MM.1S (cell line): Measurements from ENCODE around the gene UBE2E2.

Experiments used
- DNase-seq: peaks from one replicate; pipeline ENCODE4 v3.0.0-alpha.2; 2015
- H2AFZ ChIP-seq: fragments of 300-600 bp; sonication (generic); 2 replicates; pipeline ENCODE4 v1.6.0; 2016; ENCODE audit warnings: antibody characterized with exemption, low read length
- H3F3A ChIP-seq: fragments of 300-600 bp; sonication (generic); 2 replicates; pipeline ENCODE4 v1.6.1; 2016; ENCODE audit warnings: mild to moderate bottlenecking, antibody characterized with exemption, low read length, moderate library complexity, mixed read lengths; ENCODE audit not compliant: insufficient read depth
- H3K27ac ChIP-seq: fragments of 300-600 bp; sonication (generic); 2 replicates; pipeline ENCODE4 v1.5.1; 2016; ENCODE audit warnings: mild to moderate bottlenecking, low read length
- H3K27me3 ChIP-seq: fragments of 300-600 bp; sonication (generic); replicated peaks from 2 replicates; pipeline ENCODE4 v1.6.0; 2016; ENCODE audit warnings: low read length; ENCODE audit not compliant: insufficient read depth
- H3K36me3 ChIP-seq: fragments of 300-600 bp; sonication (generic); replicated peaks from 2 replicates; pipeline ENCODE4 v1.6.1; 2016; ENCODE audit warnings: mild to moderate bottlenecking, low read length, mixed read lengths; ENCODE audit not compliant: insufficient read depth
- H3K4me1 ChIP-seq: fragments of 300-600 bp; sonication (generic); 2 replicates; pipeline ENCODE4 v1.6.1; 2016; ENCODE audit warnings: low read length, mixed read lengths
- H3K4me2 ChIP-seq: fragments of 300-600 bp; sonication (generic); 2 replicates; pipeline ENCODE4 v1.6.0; 2016; ENCODE audit warnings: low read depth, low read length
- H3K4me3 ChIP-seq: fragments of 300-600 bp; sonication (generic); 2 replicates; pipeline ENCODE4 v1.5.1; 2016; ENCODE audit warnings: low read length, mixed read lengths
- H3K79me2 ChIP-seq: fragments of 300-600 bp; sonication (generic); 2 replicates; pipeline ENCODE4 v1.6.1; 2016; ENCODE audit warnings: mixed run types, low read length, mixed read lengths
- H3K9ac ChIP-seq: fragments of 300-600 bp; sonication (generic); 2 replicates; pipeline ENCODE4 v1.6.1; 2016; ENCODE audit warnings: low read length, mixed read lengths
- H3K9me2 ChIP-seq: fragments of 300-600 bp; sonication (generic); replicated peaks from 2 replicates; pipeline ENCODE4 v1.6.1; 2016; ENCODE audit warnings: mild to moderate bottlenecking, low read length, mixed read lengths; ENCODE audit not compliant: insufficient read depth
- H3K9me3 ChIP-seq: fragments of 300-600 bp; sonication (generic); replicated peaks from 2 replicates; pipeline ENCODE4 v1.6.1; 2016; ENCODE audit warnings: mild to moderate bottlenecking, low read length, mixed read lengths; ENCODE audit not compliant: insufficient read depth
- H4K20me1 ChIP-seq: fragments of 300-600 bp; sonication (generic); 2 replicates; pipeline ENCODE4 v1.6.1; 2016; ENCODE audit warnings: mild to moderate bottlenecking, low read length, moderate library complexity, mixed read lengths; ENCODE audit not compliant: insufficient read depth
- EZH2 ChIP-seq: fragments of 300-600 bp; sonication (generic); optimal IDR thresholded peaks from 2 replicates; pipeline ENCODE3; 2017; ENCODE audit warnings: low read depth, mild to moderate bottlenecking, antibody characterized with exemption, low read length, mixed read lengths
- EZH2phosphoT487 ChIP-seq: fragments of 300-600 bp; sonication (generic); IDR thresholded peaks from 2 replicates; pipeline ENCODE4 v1.6.1; 2018; ENCODE audit warnings: antibody characterized with exemption, low read length
- TF ChIP-seq, protein P1 (sequence below): fragments of 300-600 bp; sonication (generic); IDR thresholded peaks from 2 replicates; pipeline ENCODE4 v1.5.1; 2016; ENCODE audit warnings: antibody characterized with exemption, low read length, mixed read lengths

Gene UBE2E2

DNA sequence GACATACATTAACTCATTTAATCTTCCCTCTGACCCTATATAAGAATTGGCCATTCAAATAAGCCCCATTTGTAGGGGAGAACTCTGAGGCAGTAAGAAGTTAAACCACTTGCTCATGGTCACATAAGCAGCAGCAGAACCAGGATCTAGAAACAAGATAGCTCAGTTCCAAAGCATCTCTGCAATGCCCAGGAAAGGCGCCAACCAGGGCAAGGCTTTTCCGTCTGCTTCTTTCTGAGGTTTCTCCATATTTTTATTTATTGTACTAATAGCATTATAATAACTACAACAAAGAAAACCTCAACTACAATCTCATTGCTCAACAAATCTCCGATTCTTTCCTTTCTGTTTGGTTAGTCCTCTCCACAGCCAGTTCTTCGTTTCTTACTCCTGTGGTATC is 4.3 kb upstream of the UBE2E2 start:
- H3K79me2 ChIP-seq, result peaks cover 4% of the 10 kb centered on the region
- H3K36me3 ChIP-seq, result no peaks in the 10 kb centered on the region
- H3K4me2 ChIP-seq, result no peak overlapping the region
- H3K27me3 ChIP-seq, result no peaks in the 10 kb centered on the region
- no peak overlapping the region for H3K9ac ChIP-seq
- no peak overlapping the region for H2AFZ ChIP-seq
- H4K20me1 ChIP-seq, result no peaks in the 10 kb centered on the region
- no peaks in the 10 kb centered on the region for H3K9me2 ChIP-seq
- TF ChIP-seq, protein P1, sequence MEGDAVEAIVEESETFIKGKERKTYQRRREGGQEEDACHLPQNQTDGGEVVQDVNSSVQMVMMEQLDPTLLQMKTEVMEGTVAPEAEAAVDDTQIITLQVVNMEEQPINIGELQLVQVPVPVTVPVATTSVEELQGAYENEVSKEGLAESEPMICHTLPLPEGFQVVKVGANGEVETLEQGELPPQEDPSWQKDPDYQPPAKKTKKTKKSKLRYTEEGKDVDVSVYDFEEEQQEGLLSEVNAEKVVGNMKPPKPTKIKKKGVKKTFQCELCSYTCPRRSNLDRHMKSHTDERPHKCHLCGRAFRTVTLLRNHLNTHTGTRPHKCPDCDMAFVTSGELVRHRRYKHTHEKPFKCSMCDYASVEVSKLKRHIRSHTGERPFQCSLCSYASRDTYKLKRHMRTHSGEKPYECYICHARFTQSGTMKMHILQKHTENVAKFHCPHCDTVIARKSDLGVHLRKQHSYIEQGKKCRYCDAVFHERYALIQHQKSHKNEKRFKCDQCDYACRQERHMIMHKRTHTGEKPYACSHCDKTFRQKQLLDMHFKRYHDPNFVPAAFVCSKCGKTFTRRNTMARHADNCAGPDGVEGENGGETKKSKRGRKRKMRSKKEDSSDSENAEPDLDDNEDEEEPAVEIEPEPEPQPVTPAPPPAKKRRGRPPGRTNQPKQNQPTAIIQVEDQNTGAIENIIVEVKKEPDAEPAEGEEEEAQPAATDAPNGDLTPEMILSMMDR, result no peak
- TF ChIP-seq EZH2phosphoT487 (no peak), EZH2 (no peak)
- no peaks in the 10 kb centered on the region for H3K9me3 ChIP-seq
- no peak overlapping the region for H3K27ac ChIP-seq
- H3K4me3 ChIP-seq, result no peak overlapping the region
- DNase-seq, result no peak
- no peaks in the 10 kb centered on the region for H3K4me1 ChIP-seq
- H3F3A ChIP-seq, result peaks cover 4% of the 10 kb centered on the region; the same call in 1 of the 2 replicates

- DNase-seq, result no peak
- no peaks in the 10 kb centered on the region for H3K27me3 ChIP-seq
- H3K79me2 ChIP-seq, result peaks cover 12% of the 10 kb centered on the region
Observed at GRCh38 chr3:23199649-23200048, 3.5 kb upstream of the UBE2E2 start.

DNA sequence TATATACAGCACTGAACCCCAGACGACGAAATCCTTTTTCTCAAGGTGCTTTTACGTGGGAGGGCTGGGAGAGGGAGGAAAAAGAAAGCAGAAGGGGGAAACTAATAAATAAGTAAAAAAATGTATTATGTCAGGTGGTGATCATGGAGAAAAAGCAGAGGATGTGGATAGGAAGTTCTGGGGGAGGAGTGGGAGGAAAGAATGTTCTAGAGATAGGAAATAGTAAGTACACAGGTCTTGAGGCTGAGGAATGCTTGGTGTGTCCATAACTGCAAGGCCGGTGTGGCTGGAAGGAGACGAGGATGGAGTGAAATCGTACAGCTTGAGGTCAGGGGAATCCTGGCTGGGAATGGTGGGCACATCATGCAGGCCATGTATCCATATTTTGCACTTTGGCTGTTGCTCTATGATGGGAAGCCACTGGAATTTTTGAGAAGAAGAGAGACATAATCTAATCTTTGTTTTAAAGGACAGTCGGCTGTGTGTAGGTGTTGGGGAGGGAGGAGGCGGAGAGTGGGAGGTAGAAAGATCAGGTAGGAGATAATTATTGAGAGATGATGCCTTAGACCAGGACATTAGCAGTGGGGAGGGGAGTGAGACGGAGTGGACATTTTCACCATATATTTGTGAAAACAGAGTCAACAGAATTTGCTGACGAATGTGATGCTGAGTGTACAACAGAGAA is 1.8 kb upstream of the UBE2E2 start:
- Histone ChIP-seq H3K9me3 (no peaks in the 10 kb centered on the region), H3K9me2 (no peaks in the 10 kb centered on the region), H3F3A (peaks cover 4% of the 10 kb centered on the region; the same call in 1 of the 2 replicates), H3K27me3 (no peaks in the 10 kb centered on the region), H3K4me3 (no peak overlapping the region), H3K27ac (no peak overlapping the region), H4K20me1 (no peaks in the 10 kb centered on the region), H3K79me2 (peaks cover 29% of the 10 kb centered on the region), H3K4me2 (no peak overlapping the region), H2AFZ (no peak overlapping the region), H3K36me3 (no peaks in the 10 kb centered on the region), H3K9ac (no peak overlapping the region), H3K4me1 (peaks cover 7% of the 10 kb centered on the region)
- no peak for DNase-seq
- TF ChIP-seq EZH2, result no peak
- TF ChIP-seq EZH2phosphoT487, result no peak
- TF ChIP-seq, protein P1, result no peak

More at GRCh38 chr3:23199649-23200048, 3.5 kb upstream of the UBE2E2 start:
- H3K9me2 ChIP-seq, result no peaks in the 10 kb centered on the region
- H4K20me1 ChIP-seq, result no peaks in the 10 kb centered on the region
- H3F3A ChIP-seq, result peaks cover 4% of the 10 kb centered on the region; the same call in 1 of the 2 replicates
- TF ChIP-seq EZH2phosphoT487, result no peak
- TF ChIP-seq, protein P1, result no peak
- TF ChIP-seq EZH2, result no peak
- no peak overlapping the region for H3K4me2 ChIP-seq
- no peak overlapping the region for H3K27ac ChIP-seq
- H3K9ac ChIP-seq, result no peak overlapping the region
- peaks cover 4% of the 10 kb centered on the region for H3K4me1 ChIP-seq
- no peaks in the 10 kb centered on the region for H3K9me3 ChIP-seq
- H3K4me3 ChIP-seq, result no peak overlapping the region
- H2AFZ ChIP-seq, result no peak overlapping the region
- no peaks in the 10 kb centered on the region for H3K36me3 ChIP-seq
